NB4 (cell line): Measurements from ENCODE around the gene ZNF200.

Source experiments
- CTCF ChIP-seq: IDR thresholded peaks from one replicate; pipeline ENCODE4 v1.5.1; 2012; ENCODE audit warnings: low read depth, low read length
- MAX ChIP-seq: IDR thresholded peaks from 2 replicates; pipeline ENCODE4 v1.6.1; 2011; ENCODE audit warnings: low read depth, low read length
- MYC ChIP-seq: IDR thresholded peaks from 2 replicates; pipeline ENCODE4 v1.6.1; 2011; ENCODE audit warnings: low read depth, low read length
- POLR2A ChIP-seq: IDR thresholded peaks from 2 replicates; pipeline ENCODE4 v1.6.1; 2011; ENCODE audit warnings: mild to moderate bottlenecking; ENCODE audit not compliant: insufficient read length; ENCODE audit errors: extremely low read depth

- TF ChIP-seq CTCF, result no peak
- TF ChIP-seq POLR2A, result no peak
- no peak for TF ChIP-seq MYC
- TF ChIP-seq MAX, result no peak
Observed at GRCh38 chr16:3241761-3242160, 6.8 kb upstream of the ZNF200 start.
